GM18505 (cell line): ENCODE data around the gene RDH13.
"Not testable (repeated sequence)": the region's sequence is repeated elsewhere in the genome, so short reads cannot be mapped to it uniquely, and the experiment has no call there.

Experiments
- ATAC-seq: cut with Tn5 transposase; IDR thresholded peaks from one replicate; pipeline ENCODE4 v1.9.1; 2021; ENCODE audit not compliant: unreplicated experiment
- POLR2A ChIP-seq: IDR thresholded peaks from 4 replicates; pipeline ENCODE4 v1.6.1; 2011; ENCODE audit warnings: borderline replicate concordance; ENCODE audit not compliant: insufficient read depth, insufficient read length; ENCODE audit errors: extremely low read depth

Gene RDH13

GRCh38 chr19:55078996-55079395, 16.0 kb upstream of the RDH13 start:
- no peak for TF ChIP-seq POLR2A
- no peak for ATAC-seq

GRCh38 chr19:55077106-55077505, 14.2 kb upstream of the RDH13 start:
- ATAC-seq, result no peak
- no peak for TF ChIP-seq POLR2A

GRCh38 chr19:55076321-55076720, 13.4 kb upstream of the RDH13 start:
- no peak for ATAC-seq
- no peak for TF ChIP-seq POLR2A

- no peak for TF ChIP-seq POLR2A
These were observed 12.5 kb upstream of the RDH13 start, which contains the start of gene EPS8L1 for GRCh38 chr19:55075371-55075998. EPS8L1 (plus strand) TSS chr19:55075869; CDS start chr19:55076445, 576 bp downstream.

GRCh38 chr19:55071913-55072312, 9.0 kb upstream of the RDH13 start:
- no peak for TF ChIP-seq POLR2A
- no peak for ATAC-seq

More at GRCh38 chr19:55075371-55075998, 12.5 kb upstream of the RDH13 start, which contains the start of gene EPS8L1:
- no peak for ATAC-seq

GRCh38 chr19:55071129-55071502, 8.2 kb upstream of the RDH13 start:
- no peak for ATAC-seq

GRCh38 chr19:55070466-55071128, 7.6 kb upstream of the RDH13 start:
- TF ChIP-seq POLR2A, result no peak
- ATAC-seq, result no peak

More at GRCh38 chr19:55071129-55071502, 8.2 kb upstream of the RDH13 start:
- TF ChIP-seq POLR2A, result no peak

GRCh38 chr19:55069865-55070197, 6.9 kb upstream of the RDH13 start:
- ATAC-seq, result no peak

GRCh38 chr19:55068950-55069864, 6.3 kb upstream of the RDH13 start:
- no peak for ATAC-seq

More at GRCh38 chr19:55069865-55070197, 6.9 kb upstream of the RDH13 start:
- TF ChIP-seq POLR2A, result no peak

GRCh38 chr19:55067869-55068268, 4.9 kb upstream of the RDH13 start:
- no peak for ATAC-seq
- TF ChIP-seq POLR2A, result no peak

More at GRCh38 chr19:55068950-55069864, 6.3 kb upstream of the RDH13 start:
- TF ChIP-seq POLR2A, result no peak

- ATAC-seq, result no peak
- no peak for TF ChIP-seq POLR2A
These were observed 3.3 kb upstream of the RDH13 start for GRCh38 chr19:55066107-55066709.

GRCh38 chr19:55065516-55065915, 2.6 kb upstream of the RDH13 start:
- ATAC-seq, result not testable (repeated sequence)

- ATAC-seq, result no peak
- no peak for TF ChIP-seq POLR2A
These were observed 520 bp upstream of the RDH13 start for GRCh38 chr19:55063492-55063843.

- not testable (repeated sequence) for ATAC-seq
These were observed 2.7 kb downstream of the RDH13 start for GRCh38 chr19:55060287-55060686.
